Testis (tissue), 3 donors: ENCODE results near the gene TTC28. TPM values are rescaled to one million over a fixed set of nuclear protein-coding genes. Genes with fewer than 3 reads are reported as not detected.
"Not testable (repeated sequence)": the region's sequence is repeated elsewhere in the genome, so short reads cannot be mapped to it uniquely, and the experiment has no call there.

Source experiments
- DNase-seq: peaks from one replicate; pipeline ENCODE4 v3.0.0-alpha.2; 2019
- H3K27ac ChIP-seq, 2 donors: fragments of 200-600 bp; sonication (generic); one replicate each; pipeline ENCODE4 v1.5.1; 2019
- H3K27me3 ChIP-seq: fragments of 200-600 bp; sonication (generic); one replicate; pipeline ENCODE4 v1.5.1; 2019
- H3K36me3 ChIP-seq: fragments of 200-600 bp; sonication (generic); one replicate; pipeline ENCODE4 v1.5.1; 2017; ENCODE audit warnings: low read depth; ENCODE audit errors: missing control alignments
- H3K4me1 ChIP-seq: fragments of 200-600 bp; sonication (generic); one replicate; pipeline ENCODE4 v1.5.1; 2019
- H3K4me3 ChIP-seq, 2 donors: fragments of 200-600 bp; sonication (generic); one replicate each; pipeline ENCODE4 v1.5.1; 2017 to 2019
- H3K9me3 ChIP-seq: fragments of 200-600 bp; sonication (generic); one replicate; pipeline ENCODE4 v1.5.1; 2017
- POLR2A ChIP-seq: fragments of 450-650 bp; IDR thresholded peaks from one replicate; pipeline ENCODE4 v1.6.1; 2017; ENCODE audit warnings: antibody characterized with exemption, mild to moderate bottlenecking, moderate library complexity
- WGBS, 2 donors: methylation state at CpG; one replicate each; pipeline ENCODE4 v1.1.5; 2018; 5-methylcytosine and 5-hydroxymethylcytosine counted together
- intact Hi-C: fragments of 100-400 bp; cut with DNase I; formaldehyde crosslinking; loops from one replicate; pipeline ENCODE4 v1.15.1; 2023; ENCODE audit warnings: low total_unique reads
- polyA plus RNA-seq: library from polyadenylated mRNA; stranded (reverse); fragments of 350-450 nt; fragmentation: Illumina TruSeq; extraction: RNeasy Lipid Tissue Mini Kit (QIAGEN cat#74804); gene quantifications from one replicate; pipeline ENCODE4 v1.2.3, GENCODE V29; 2014; ENCODE audit warnings: low read depth, low replicate concordance; ENCODE audit not compliant: insufficient read depth
- total RNA-seq, 2 donors: library from RNA; depleted of rRNA; stranded (reverse); fragments of >200 nt; gene quantifications; one replicate each; pipeline ENCODE4 v1.2.3, GENCODE V29; 2016
- TF ChIP-seq, protein P1 (sequence below), 3 experiments: fragments of 450-650 bp in 2 of 3; fragments of 200-600 bp in 1 of 3; sonication (generic) in 1 of 3; IDR thresholded peaks; one replicate each; pipeline ENCODE4 v1.5.1; 2016 to 2019; ENCODE audit warnings: antibody characterized with exemption in 3 of 3, mild to moderate bottlenecking in 2 of 3, moderate library complexity in 1 of 3

The TTC28 gene
- total and polyA plus RNA-seq, 3 donors from 2014 or later = 29.4 to 121 (median 75.5) TPM

DNA sequence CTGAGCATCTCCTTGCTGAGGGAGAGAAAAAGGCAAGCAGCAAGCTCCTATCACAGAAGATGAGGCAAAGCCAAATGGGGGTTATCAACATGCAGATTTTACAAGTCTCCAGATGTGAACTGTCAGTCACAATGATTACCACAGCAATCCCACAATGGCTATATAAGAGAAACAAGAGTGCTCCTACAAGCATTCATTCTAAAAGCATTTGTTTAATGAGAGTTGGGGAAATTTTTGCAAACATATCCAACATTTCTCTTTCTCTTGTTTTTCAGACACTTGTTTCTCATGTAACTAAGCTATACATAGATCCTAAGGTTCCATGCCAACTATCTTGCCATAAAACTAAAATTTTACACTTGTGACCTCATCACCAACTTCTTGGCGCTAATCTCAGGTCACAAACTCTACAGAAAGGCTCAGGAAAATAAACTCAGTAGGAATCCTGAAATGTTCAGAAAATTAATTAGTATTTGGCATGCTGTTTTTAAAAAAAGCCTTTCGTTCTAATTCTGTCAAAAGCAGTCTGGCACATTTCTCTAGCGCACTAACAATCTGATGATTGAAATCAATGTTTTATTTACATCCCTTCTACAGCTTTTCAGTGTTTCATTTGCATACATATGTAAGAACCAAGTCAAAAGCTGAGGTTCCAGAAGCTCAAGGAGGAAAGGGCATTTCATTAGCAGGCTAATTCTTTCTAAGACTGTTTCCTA lies 199.5 kb downstream of the TTC28 start:
- no peaks in the 10 kb centered on the region for H3K36me3 ChIP-seq
- WGBS, 2 donors = 67 to 75% methylated on average over 3 of the region's 3 CpGs

DNA sequence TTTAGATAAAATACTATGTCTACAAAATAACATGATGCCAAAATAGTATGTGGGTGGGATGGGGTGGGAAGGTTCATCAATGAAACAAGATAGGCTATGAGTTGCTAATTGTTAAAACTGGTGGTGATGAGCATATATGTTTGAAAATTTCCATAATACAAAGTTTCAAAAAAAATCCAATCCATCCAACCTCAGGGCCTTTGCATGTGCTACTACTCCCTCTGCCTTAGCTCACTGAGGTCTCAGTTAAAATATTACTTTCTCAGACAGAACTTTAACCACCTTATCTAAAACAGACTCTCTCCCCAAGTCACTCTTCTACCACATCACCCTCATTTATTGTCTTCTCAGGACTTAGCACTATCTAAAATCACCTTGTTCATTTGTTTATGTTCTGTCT lies 201.1 kb downstream of the TTC28 start:
- intact Hi-C loops = no loop called here
- H3K36me3 ChIP-seq = no peaks in the 10 kb centered on the region
- no peaks in the 10 kb centered on the region for H3K27me3 ChIP-seq
- no peak overlapping the region for H3K4me3 ChIP-seq
- no peak for DNase-seq
- no peaks in the 10 kb centered on the region for H3K4me1 ChIP-seq
- TF ChIP-seq POLR2A = no peak
- TF ChIP-seq, protein P1, sequence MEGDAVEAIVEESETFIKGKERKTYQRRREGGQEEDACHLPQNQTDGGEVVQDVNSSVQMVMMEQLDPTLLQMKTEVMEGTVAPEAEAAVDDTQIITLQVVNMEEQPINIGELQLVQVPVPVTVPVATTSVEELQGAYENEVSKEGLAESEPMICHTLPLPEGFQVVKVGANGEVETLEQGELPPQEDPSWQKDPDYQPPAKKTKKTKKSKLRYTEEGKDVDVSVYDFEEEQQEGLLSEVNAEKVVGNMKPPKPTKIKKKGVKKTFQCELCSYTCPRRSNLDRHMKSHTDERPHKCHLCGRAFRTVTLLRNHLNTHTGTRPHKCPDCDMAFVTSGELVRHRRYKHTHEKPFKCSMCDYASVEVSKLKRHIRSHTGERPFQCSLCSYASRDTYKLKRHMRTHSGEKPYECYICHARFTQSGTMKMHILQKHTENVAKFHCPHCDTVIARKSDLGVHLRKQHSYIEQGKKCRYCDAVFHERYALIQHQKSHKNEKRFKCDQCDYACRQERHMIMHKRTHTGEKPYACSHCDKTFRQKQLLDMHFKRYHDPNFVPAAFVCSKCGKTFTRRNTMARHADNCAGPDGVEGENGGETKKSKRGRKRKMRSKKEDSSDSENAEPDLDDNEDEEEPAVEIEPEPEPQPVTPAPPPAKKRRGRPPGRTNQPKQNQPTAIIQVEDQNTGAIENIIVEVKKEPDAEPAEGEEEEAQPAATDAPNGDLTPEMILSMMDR (IDR thresholded peaks at IDR 0.05) = no peak
- no peaks in the 10 kb centered on the region for H3K9me3 ChIP-seq
- H3K27ac ChIP-seq = no peak overlapping the region

More for the DNA sequence above, 199.5 kb downstream of the TTC28 start:
- intact Hi-C loops = no loop called here
- TF ChIP-seq, protein P1 (IDR thresholded peaks at IDR 0.05) = no peak
- no peak for TF ChIP-seq POLR2A
- Histone ChIP-seq H3K9me3 (no peaks in the 10 kb centered on the region), H3K27me3 (no peaks in the 10 kb centered on the region), H3K4me1 (no peaks in the 10 kb centered on the region), H3K27ac (no peak overlapping the region), H3K4me3 (no peak overlapping the region)
- DNase-seq = no peak

DNA sequence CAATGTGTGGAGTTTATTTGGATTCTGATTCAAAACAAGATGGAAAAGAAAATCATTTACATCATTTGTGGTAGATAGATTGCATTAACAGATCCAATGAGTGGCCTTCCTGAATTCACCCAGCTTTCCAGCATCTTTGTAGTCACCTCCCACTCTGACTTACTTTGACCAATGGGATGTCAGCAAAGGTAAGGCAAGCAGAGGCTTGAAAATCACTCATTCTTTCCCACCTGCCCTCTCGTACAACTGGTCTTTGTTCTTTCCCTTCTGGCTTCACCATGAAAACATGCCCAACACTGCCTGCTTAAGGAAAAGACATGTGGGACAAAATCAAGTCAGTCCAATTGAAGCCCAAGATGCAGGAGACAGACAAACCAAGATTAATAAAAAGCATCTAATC lies 202.1 kb downstream of the TTC28 start:
- TF ChIP-seq, protein P1 (IDR thresholded peaks at IDR 0.05) = no peak
- no peak for TF ChIP-seq POLR2A
- DNase-seq = no peak
- intact Hi-C loops = no loop called here
- no peak overlapping the region for H3K27ac ChIP-seq
- H3K9me3 ChIP-seq = no peaks in the 10 kb centered on the region
- H3K4me3 ChIP-seq = no peak overlapping the region
- no peaks in the 10 kb centered on the region for H3K27me3 ChIP-seq
- 69 to 82% methylated on average over 1 of the region's 1 CpG for WGBS, 2 donors
- H3K36me3 ChIP-seq = no peaks in the 10 kb centered on the region
- no peaks in the 10 kb centered on the region for H3K4me1 ChIP-seq

DNA sequence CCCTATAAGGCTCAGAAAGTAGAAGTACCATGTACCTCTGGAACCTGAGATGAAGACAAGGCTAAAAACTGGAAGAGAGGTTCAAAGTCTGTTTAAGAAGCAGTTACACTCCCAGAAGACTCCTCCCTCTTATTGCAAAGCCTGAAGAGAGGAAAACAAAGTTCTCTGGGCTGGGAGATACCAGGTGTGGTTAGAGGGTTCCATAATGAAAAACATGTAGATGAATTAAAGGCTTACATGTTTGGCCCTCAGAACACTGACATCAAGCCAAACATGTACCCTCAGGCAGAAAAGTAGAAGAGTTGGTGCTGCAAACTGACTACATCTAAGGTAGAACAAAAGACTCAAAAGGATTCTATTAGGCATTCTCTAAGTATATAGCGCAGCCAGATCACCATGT lies 205.3 kb downstream of the TTC28 start:
- 76 to 87% methylated on average over 1 of the region's 1 CpG for WGBS, 2 donors
- Histone ChIP-seq H3K4me3 (no peak overlapping the region), H3K27ac (no peak overlapping the region), H3K27me3 (no peaks in the 10 kb centered on the region), H3K4me1 (no peaks in the 10 kb centered on the region), H3K36me3 (no peaks in the 10 kb centered on the region), H3K9me3 (no peaks in the 10 kb centered on the region)
- DNase-seq = no peak
- intact Hi-C loops = no loop called here
- TF ChIP-seq, protein P1 (IDR thresholded peaks at IDR 0.05) = no peak
- no peak for TF ChIP-seq POLR2A

DNA sequence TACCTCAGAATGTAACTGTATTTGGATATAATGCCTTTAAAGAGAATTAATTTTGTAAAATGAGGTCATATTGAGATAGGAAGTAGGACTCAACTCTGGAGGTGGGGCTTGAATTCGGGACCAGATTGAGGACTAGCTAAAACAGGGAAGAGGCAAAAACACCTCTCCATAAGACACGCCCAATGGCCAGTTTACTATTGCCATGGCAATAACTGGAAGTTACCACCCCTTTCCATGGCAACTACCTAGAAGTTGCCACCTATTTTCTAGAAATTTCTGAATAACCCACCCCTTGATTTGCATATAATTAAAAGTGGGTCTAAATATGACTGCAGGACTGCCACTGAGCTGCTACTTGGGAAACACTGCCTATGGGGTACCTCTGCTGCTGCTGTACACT lies 206.4 kb downstream of the TTC28 start:
- no peaks in the 10 kb centered on the region for H3K27me3 ChIP-seq
- no peak overlapping the region for H3K4me3 ChIP-seq
- WGBS, 2 donors = 90 to 93% methylated on average over 2 of the region's 2 CpGs
- H3K27ac ChIP-seq = no peak overlapping the region
- no peaks in the 10 kb centered on the region for H3K4me1 ChIP-seq
- intact Hi-C loops = no loop called here
- TF ChIP-seq, protein P1 (IDR thresholded peaks at IDR 0.05) = no peak
- no peak for TF ChIP-seq POLR2A
- H3K9me3 ChIP-seq = no peaks in the 10 kb centered on the region
- no peaks in the 10 kb centered on the region for H3K36me3 ChIP-seq
- no peak for DNase-seq

DNA sequence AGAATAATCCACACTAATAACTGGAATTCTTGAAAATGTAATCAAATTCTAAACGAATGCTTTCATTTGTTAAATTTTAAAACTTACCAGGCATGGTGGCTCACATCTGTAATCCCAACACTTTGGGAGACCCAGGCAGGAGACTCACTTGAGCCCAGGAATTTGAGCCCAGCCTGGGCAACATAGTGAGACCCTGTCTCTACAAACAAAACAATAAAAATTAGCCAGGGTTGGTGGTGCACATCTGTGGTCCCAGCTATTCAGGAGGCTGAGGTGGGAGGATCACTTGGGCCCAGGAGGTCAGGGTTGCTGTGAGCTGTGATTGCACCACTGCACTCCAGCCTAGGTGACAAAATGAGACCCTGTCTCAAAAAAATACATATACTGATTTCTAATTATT lies 212.6 kb downstream of the TTC28 start:
- intact Hi-C loops, H3K27ac ChIP-seq, H3K9me3 ChIP-seq, H3K36me3 ChIP-seq, DNase-seq, H3K4me3 ChIP-seq, H3K27me3 ChIP-seq, H3K4me1 ChIP-seq: not testable (repeated sequence)
- 85 to 88% methylated on average over 1 of the region's 1 CpG for whole genome bisulfite sequencing, 2 donors
